ENCODE results near the gene PATE2. TPM values are rescaled to one million over a fixed set of nuclear protein-coding genes. Genes with fewer than 3 reads are reported as not detected.

The PATE2 gene
- total RNA-seq (2022; extraction: Qiagen RNA extraction) = not detected in 5 replicates

GRCh38 chr11:125778728-125779127, at the start of gene PATE2:
Gene PATE2, minus strand, starts transcription at chr11:125778828. Its CDS starts 55 bp downstream, at chr11:125778773.

GRCh38 chr11:125787827-125788226, 9.2 kb upstream of the PATE2 start, which contains the start of gene PATE3:
Gene PATE3, plus strand, starts transcription at chr11:125788127. Its CDS starts 25 bp downstream, at chr11:125788152.

DNA sequence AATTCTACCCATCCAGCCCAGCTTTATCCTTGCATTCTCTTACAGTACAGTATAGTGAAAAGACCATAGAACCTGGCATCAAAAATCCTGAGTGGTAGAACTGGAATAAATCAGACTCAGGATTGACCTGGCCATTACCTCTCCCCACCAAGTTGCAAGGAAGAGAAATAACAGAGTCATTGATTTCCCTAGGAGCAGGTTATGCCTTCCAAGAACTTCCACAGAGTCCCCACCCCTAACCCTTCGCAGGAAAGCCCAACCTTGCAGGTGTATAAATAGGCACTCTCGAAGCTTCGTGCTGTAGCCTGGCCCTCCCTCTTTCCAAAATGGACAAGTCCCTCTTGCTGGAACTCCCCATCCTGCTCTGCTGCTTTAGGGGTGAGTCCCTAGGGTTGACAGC, 32.6 kb downstream of the PATE2 start, which contains the start of gene PATE1:
TSS of gene PATE1 (plus strand) at position 301 of the 400 bp plus-strand sequence. CDS start at position 327, 26 bp downstream.

Other genes starting within 250 kb of the PATE2 start
- gene EI24, start 209.4 kb downstream of the PATE2 start, total RNA-seq (2022; extraction: Qiagen RNA extraction) = 102 to 118 TPM (median 104 TPM) in 5 replicates
- gene STT3A, start 186.0 kb downstream of the PATE2 start, total RNA-seq (2022; extraction: Qiagen RNA extraction) = 86.9 to 122 TPM (median 94.3 TPM) in 5 replicates
- gene CHEK1, start 153.7 kb downstream of the PATE2 start, total RNA-seq (2022; extraction: Qiagen RNA extraction) = 28.7 to 34.7 TPM (median 29.6 TPM) in 5 replicates
- gene ACRV1, start 98.0 kb downstream of the PATE2 start, total RNA-seq (2022; extraction: Qiagen RNA extraction) = 0.08 TPM in 1 of 5 replicates, not detected in the others
- not detected in 5 replicates for gene PATE1, start 32.5 kb downstream of the PATE2 start, total RNA-seq (2022; extraction: Qiagen RNA extraction)
- not detected in 5 replicates for gene PATE3, start 9.3 kb upstream of the PATE2 start, total RNA-seq (2022; extraction: Qiagen RNA extraction)
- not detected in 5 replicates for gene PATE4, start 54.5 kb upstream of the PATE2 start, total RNA-seq (2022; extraction: Qiagen RNA extraction)
- gene HYLS1, start 108.8 kb upstream of the PATE2 start, total RNA-seq (2022; extraction: Qiagen RNA extraction) = 10.6 to 13.4 TPM (median 12.9 TPM) in 5 replicates
- 6.3 to 11.6 TPM (median 7.4 TPM) in 5 replicates for gene PUS3, start 124.4 kb upstream of the PATE2 start, total RNA-seq (2022; extraction: Qiagen RNA extraction)
- 0.09 TPM in 1 of 5 replicates, not detected in the others for gene DDX25, start 125.7 kb upstream of the PATE2 start, total RNA-seq (2022; extraction: Qiagen RNA extraction)
- not detected in 5 replicates for gene VSIG10L2, start 167.2 kb upstream of the PATE2 start, total RNA-seq (2022; extraction: Qiagen RNA extraction)